ENCODE results near the gene SLC5A4.

GRCh38 chr22:32271389-32271788 lies 16.2 kb upstream of the SLC5A4 start:
- no peak for TF ChIP-seq CTCF (IDR thresholded peaks at IDR 0.05)
- TF ChIP-seq POLR2A (IDR thresholded peaks at IDR 0.05) = no peak
- TF ChIP-seq EP300 (IDR thresholded peaks at IDR 0.05) = no peak

All from ovary (tissue), 3 donors.